Activated CD4-positive, alpha-beta T cell treated with anti-CD3 and anti-CD28 coated beads for 4 hours (primary cell): ENCODE results near the gene TMPRSS11D.

Experiments used
- DNase-seq, 2 donors: peaks; one replicate each; pipeline ENCODE4 v3.0.0-alpha.2; 2020

TMPRSS11D gene

GRCh38 chr4:67884701-67885100 lies 899 bp upstream of the TMPRSS11D start:
- no peak for DNase-seq

- no peak for DNase-seq
Measured at GRCh38 chr4:67883458-67883857, 344 bp downstream of the TMPRSS11D start.

- no peak for DNase-seq
Measured at GRCh38 chr4:67880866-67881610, 2.8 kb downstream of the TMPRSS11D start.

- DNase-seq: no peak
Measured at GRCh38 chr4:67879486-67879885, 4.3 kb downstream of the TMPRSS11D start.

- no peak for DNase-seq
Measured at GRCh38 chr4:67877086-67877485, 6.7 kb downstream of the TMPRSS11D start.

- no peak for DNase-seq
Measured at GRCh38 chr4:67874986-67875385, 8.8 kb downstream of the TMPRSS11D start.

GRCh38 chr4:67873116-67873515 lies 10.7 kb downstream of the TMPRSS11D start:
- DNase-seq: no peak

- no peak for DNase-seq
Measured at GRCh38 chr4:67871867-67872266, 11.9 kb downstream of the TMPRSS11D start.

GRCh38 chr4:67869580-67870190 lies 14.1 kb downstream of the TMPRSS11D start:
- DNase-seq: no peak

- DNase-seq: no peak
Measured at GRCh38 chr4:67861513-67861912, 22.3 kb downstream of the TMPRSS11D start.

- DNase-seq: no peak
Measured at GRCh38 chr4:67853336-67853735, 30.5 kb downstream of the TMPRSS11D start.

- DNase-seq: no peak
Measured at GRCh38 chr4:67820903-67821302, 62.9 kb downstream of the TMPRSS11D start.

GRCh38 chr4:67810011-67810410 lies 73.8 kb downstream of the TMPRSS11D start:
- DNase-seq: no peak

GRCh38 chr4:67809502-67809901 lies 74.3 kb downstream of the TMPRSS11D start:
- no peak for DNase-seq

GRCh38 chr4:67796810-67797209 lies 87.0 kb downstream of the TMPRSS11D start:
- no peak for DNase-seq

- no peak for DNase-seq
Measured at GRCh38 chr4:67790721-67791120, 93.1 kb downstream of the TMPRSS11D start.

- DNase-seq: no peak
Measured at GRCh38 chr4:67787311-67787710, 96.5 kb downstream of the TMPRSS11D start.

- DNase-seq: no peak
Measured at GRCh38 chr4:67785528-67785927, 98.3 kb downstream of the TMPRSS11D start.

- no peak for DNase-seq
Measured at GRCh38 chr4:67779631-67780030, 104.2 kb downstream of the TMPRSS11D start.

GRCh38 chr4:67776746-67777145 lies 107.1 kb downstream of the TMPRSS11D start:
- no peak for DNase-seq
